Activated T-cell treated with anti-CD3 and anti-CD28 coated beads, Interleukin-2, amount 50 U/mL, for 1 hour (primary cell): ENCODE data around the gene ADIG.
A peak's percentile ranks its signal among the peaks of the same experiment; 100 is the strongest.

Source experiments
- DNase-seq: peaks from one replicate; pipeline ENCODE4 v3.0.0-alpha.2; 2020

The ADIG gene

DNA sequence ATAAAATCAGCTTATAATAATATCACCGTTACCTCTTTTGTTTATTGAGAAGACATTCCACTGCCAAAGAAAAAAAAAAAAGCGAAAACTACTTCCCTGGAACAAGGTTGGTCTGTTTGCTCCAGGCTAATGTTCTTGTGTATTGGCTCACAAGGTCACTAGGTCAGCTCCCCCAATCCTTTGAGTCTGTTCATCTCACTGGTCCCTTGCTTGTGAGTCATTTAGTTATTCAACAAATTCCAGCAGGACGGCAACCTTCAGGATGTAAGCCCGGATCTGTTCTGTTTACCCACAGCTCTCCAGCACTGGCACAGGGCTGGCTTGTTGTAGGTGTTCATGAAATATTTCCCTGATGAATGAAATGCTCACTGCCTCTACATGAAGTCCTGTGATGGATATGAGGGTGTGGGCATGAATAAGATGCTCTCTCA lies 23.9 kb downstream of the ADIG start:
- DNase-seq = no peak

- no peak for DNase-seq
Observed at GRCh38 chr20:38607351-38607750, 26.4 kb downstream of the ADIG start.

- DNase-seq = no peak
Observed at GRCh38 chr20:38608188-38608587, 27.2 kb downstream of the ADIG start.

GRCh38 chr20:38609815-38610214 lies 28.8 kb downstream of the ADIG start:
- DNase-seq = no peak

GRCh38 chr20:38610521-38610920 lies 29.5 kb downstream of the ADIG start:
- DNase-seq = no peak

DNA sequence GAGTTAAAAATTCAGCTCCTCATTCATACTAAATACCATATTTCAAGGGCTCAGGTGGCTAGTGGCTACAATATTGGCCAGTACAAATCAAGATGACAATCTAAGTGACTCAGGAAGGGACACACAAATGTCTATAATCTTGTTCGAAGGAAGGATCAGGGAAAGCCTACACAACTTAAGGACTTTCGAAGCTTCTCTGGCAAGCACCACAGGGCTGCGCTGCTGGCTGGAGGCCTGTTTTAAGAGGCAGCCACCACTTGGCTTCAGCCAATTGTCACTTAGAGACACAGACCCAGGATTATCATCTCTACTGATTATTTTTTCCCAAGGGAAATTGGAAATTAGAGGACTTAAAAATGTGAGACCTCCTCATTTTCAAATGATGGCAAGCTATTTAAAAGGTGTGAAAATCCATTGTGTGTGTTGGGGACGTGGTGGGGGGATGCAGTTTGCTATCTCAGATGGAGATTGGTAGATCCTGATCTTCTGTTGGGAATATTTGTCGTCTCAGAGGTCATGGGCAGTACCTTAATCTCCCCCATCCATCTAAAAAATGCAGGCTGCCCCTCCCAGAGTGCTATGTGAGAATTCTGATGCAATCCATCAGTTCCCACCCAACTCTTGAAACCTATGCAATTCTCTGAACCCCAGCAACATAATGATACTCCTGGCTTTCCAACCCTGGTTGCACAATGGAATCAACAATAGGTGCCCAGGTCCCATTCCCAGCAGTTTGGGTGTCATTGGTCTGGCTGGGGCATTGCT lies 31.9 kb downstream of the ADIG start:
- no peak for DNase-seq

GRCh38 chr20:38615283-38615682 lies 34.3 kb downstream of the ADIG start:
- no peak for DNase-seq

GRCh38 chr20:38616457-38616856 lies 35.5 kb downstream of the ADIG start:
- no peak for DNase-seq

- no peak for DNase-seq
Observed at GRCh38 chr20:38617011-38617829, 36.2 kb downstream of the ADIG start.

DNA sequence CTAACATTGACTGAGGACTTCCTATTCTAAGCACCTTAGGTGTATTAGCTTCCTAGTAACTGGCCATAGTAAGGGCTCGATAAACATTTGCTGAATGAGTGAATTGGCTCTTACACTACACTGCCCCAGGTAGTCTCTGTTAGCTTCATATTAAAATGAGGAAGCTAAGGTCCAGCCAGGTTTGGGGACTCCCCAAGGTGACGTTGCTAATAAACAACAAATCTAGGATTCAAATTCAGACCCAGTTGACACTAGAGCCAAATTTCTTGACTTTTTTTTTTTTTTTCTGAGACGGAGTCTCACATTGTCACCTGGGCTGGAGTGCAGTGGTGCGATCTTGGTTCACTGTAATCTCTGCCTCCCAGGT lies 36.8 kb downstream of the ADIG start:
- no peak for DNase-seq

- no peak for DNase-seq
Observed at GRCh38 chr20:38620441-38620840, 39.4 kb downstream of the ADIG start.

- no peak for DNase-seq
Observed at GRCh38 chr20:38623061-38623460, 42.1 kb downstream of the ADIG start.

GRCh38 chr20:38624084-38624483 lies 43.1 kb downstream of the ADIG start:
- no peak for DNase-seq

DNA sequence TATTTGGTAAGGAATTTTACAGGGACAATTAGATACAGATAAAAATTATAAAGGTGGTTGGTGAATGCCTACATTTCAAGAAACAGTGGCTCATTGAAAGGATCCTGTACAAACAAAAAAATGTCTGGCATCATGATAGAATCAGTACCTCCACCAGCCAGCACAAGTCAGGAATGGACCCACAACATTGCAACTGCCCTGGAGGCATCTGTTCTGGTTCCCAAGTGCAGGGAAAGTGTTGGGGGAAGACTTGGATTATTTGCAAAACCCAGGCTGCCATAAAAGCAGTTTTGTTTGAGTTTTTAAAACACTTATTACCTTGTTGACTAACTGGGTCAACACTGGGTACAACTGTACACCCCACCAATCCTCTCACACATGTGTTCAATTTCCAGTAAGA lies 44.9 kb downstream of the ADIG start:
- DNase-seq = no peak

GRCh38 chr20:38626921-38627659 lies 46.1 kb downstream of the ADIG start:
- DNase-seq = no peak

DNA sequence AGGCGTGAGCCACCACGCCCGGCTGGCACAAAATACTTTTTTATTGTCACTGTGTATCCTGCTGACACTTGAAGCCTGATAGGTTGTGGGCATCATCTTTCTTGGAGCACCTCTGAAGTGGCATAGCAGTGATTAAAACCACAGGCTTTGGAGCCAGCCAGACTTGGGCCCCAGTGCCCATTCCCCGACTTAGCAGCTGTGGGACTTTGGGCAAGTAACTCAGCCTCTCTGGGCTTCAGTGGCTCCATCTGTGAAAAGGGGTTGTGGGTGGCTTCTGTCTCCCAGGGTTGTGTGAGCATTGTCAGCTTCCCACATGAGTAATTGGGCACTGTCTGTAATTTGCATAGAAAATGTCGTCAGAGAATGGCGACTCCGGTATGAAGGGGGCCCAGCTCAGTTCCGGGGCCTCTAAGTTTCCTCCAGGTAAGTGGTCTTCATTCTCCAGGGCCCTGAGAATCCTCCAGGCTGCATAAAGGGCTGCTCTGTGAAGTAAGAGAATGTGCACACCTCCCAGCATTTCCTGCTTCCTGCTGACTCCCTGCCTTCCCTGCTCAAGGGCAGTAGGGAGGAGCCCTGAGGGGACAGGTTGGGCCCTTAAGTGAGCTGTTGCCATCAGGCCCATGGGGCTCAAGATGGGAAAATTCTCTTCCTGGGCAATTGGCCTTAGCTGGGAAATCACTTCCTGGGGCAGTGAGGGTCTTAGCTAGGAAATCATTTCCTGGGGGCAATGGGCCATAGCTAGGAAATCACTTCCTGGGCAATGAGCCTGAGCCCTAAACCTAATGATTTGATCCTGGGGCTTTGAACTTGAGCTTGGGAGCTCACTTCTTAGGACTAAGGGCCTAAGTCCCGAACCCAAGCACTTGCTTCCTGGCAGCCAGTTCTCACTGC lies 47.8 kb downstream of the ADIG start:
- no peak for DNase-seq

DNA sequence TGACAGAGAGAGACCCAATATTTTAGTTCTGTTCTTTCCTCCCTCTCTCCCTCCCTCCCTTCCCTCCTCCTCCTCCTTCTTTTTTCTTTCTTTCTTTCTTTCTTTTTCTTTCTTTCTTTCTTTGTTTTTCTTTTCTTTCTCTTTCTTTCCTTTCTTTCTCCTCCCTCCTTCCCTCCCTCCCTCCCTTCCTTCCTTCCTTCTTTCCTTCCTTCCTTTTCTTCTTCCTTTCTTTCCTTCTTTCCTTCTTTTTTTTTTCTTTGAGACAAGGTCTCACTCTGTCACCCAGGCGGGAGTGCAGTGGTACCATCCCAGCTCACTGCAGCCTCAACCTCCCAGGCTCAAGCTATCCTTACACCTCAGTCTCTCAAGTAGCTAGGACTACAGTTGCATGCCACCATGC lies 49.0 kb downstream of the ADIG start:
- DNase-seq = no peak

- no peak for DNase-seq
Observed at GRCh38 chr20:38630727-38631126, 49.7 kb downstream of the ADIG start.

- no peak for DNase-seq
Observed at GRCh38 chr20:38631155-38632022, 50.4 kb downstream of the ADIG start.

DNA sequence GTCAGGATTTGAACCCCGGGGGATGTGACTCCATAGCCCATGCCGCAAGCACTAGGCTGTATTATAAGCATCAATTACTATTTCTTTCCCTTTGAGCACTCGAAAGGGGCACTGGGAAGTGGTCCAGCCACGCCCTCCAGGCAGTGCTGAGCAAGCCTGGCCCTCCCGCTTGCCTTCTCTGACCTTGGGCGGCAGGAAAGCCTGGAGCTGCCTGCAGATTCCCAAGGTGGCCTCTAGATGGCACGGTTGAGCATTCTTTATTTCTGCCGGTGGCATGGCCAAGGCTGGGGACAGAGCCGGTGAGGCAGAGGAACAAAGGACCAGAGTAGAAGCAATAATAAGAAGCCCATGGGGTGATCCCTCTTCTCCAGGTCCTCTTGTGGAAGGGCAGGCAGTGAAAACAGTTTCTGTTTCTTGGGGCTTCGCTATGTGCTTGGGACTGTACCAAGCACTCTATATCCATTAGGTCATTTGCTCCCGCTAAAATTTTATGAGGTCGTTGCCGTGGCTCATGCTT lies 52.6 kb downstream of the ADIG start:
- peak; percentile 58 for DNase-seq

- DNase-seq = no peak
Observed at GRCh38 chr20:38635721-38636288, 54.8 kb downstream of the ADIG start.
